HG02840 (cell line): ENCODE results near the gene DAP.
"Not testable (repeated sequence)": the region's sequence is repeated elsewhere in the genome, so short reads cannot be mapped to it uniquely, and the experiment has no call there.

Source experiments
- ATAC-seq: cut with Tn5 transposase; IDR thresholded peaks from one replicate; pipeline ENCODE4 v1.9.1; 2021; ENCODE audit warnings: mild to moderate bottlenecking, moderate library complexity, moderate number of reproducible peaks; ENCODE audit not compliant: unreplicated experiment, low FRiP score

Gene DAP

GRCh38 chr5:10735569-10736276 is 25.3 kb downstream of the DAP start:
- peak; percentile 72 for ATAC-seq

GRCh38 chr5:10734832-10735523 is 26.1 kb downstream of the DAP start:
- no peak for ATAC-seq

- no peak for ATAC-seq
Observed at GRCh38 chr5:10734037-10734709, 26.9 kb downstream of the DAP start.

GRCh38 chr5:10733426-10733825 is 27.6 kb downstream of the DAP start:
- ATAC-seq, result no peak

- ATAC-seq, result no peak
Observed at GRCh38 chr5:10731913-10732312, 29.1 kb downstream of the DAP start.

- ATAC-seq, result no peak
Observed at GRCh38 chr5:10730043-10730351, 31.0 kb downstream of the DAP start.

- no peak for ATAC-seq
Observed at GRCh38 chr5:10729320-10730042, 31.6 kb downstream of the DAP start.

GRCh38 chr5:10728679-10729078 is 32.4 kb downstream of the DAP start:
- no peak for ATAC-seq

GRCh38 chr5:10727861-10728260 is 33.2 kb downstream of the DAP start:
- no peak for ATAC-seq

GRCh38 chr5:10726913-10727517 is 34.0 kb downstream of the DAP start:
- peak; percentile 82 for ATAC-seq

GRCh38 chr5:10726179-10726912 is 34.7 kb downstream of the DAP start:
- ATAC-seq, result peak; percentile 3

- no peak for ATAC-seq
Observed at GRCh38 chr5:10725636-10726035, 35.4 kb downstream of the DAP start.

GRCh38 chr5:10724781-10725507 is 36.1 kb downstream of the DAP start:
- no peak for ATAC-seq

GRCh38 chr5:10723514-10723913 is 37.5 kb downstream of the DAP start:
- no peak for ATAC-seq

GRCh38 chr5:10720766-10721165 is 40.3 kb downstream of the DAP start:
- not testable (repeated sequence) for ATAC-seq

GRCh38 chr5:10719965-10720364 is 41.1 kb downstream of the DAP start:
- ATAC-seq, result no peak

- not testable (repeated sequence) for ATAC-seq
Observed at GRCh38 chr5:10718617-10719016, 42.4 kb downstream of the DAP start.

GRCh38 chr5:10716825-10717224 is 44.2 kb downstream of the DAP start:
- ATAC-seq, result not testable (repeated sequence)

- ATAC-seq, result no peak
Observed at GRCh38 chr5:10715605-10716290, 45.3 kb downstream of the DAP start.
